Astrocyte (in vitro differentiated cells and primary cell): ENCODE measurements around the gene KCNJ5. TPM values are rescaled to one million over a fixed set of nuclear protein-coding genes. Genes with fewer than 3 reads are reported as not detected.
A peak's percentile ranks its signal among the peaks of the same experiment; 100 is the strongest.

Source experiments
- DNase-seq: peaks from one replicate; pipeline ENCODE4 v3.0.0-alpha.2; 2010; ENCODE audit warnings: low read depth
- FAIRE-seq: peaks from 2 replicates; lab custom pipeline; 2011; peaks lifted over from hg19 to GRCh38; lab: Jason Lieb, UNC
- H2AFZ ChIP-seq: 2 replicates; pipeline ENCODE4 v1.6.0; 2012; ENCODE audit warnings: low read depth, low read length, inconsistent platforms
- H3K27ac ChIP-seq: 2 replicates; pipeline ENCODE4 v1.5.1; 2011; ENCODE audit warnings: low read depth, low read length, inconsistent platforms
- H3K27me3 ChIP-seq: 2 replicates; pipeline ENCODE4 v1.6.0; 2011; ENCODE audit warnings: low read length, inconsistent platforms; ENCODE audit not compliant: insufficient read depth
- H3K36me3 ChIP-seq: 2 replicates; pipeline ENCODE4 v1.5.1; 2011; ENCODE audit warnings: low read length, inconsistent platforms; ENCODE audit not compliant: insufficient read depth
- H3K4me1 ChIP-seq: 2 replicates; pipeline ENCODE4 v1.5.1; 2011; ENCODE audit warnings: low read length, inconsistent platforms; ENCODE audit not compliant: insufficient read depth
- H3K4me2 ChIP-seq: 2 replicates; pipeline ENCODE4 v1.6.0; 2012; ENCODE audit warnings: low read length, inconsistent platforms
- H3K4me3 ChIP-seq: 2 replicates; pipeline ENCODE4 v1.5.1; 2011; ENCODE audit warnings: low read depth, mild to moderate bottlenecking, low read length, inconsistent platforms; ENCODE audit not compliant: insufficient read depth
- H3K79me2 ChIP-seq: 2 replicates; pipeline ENCODE4 v1.6.0; 2012; ENCODE audit warnings: mild to moderate bottlenecking, low read length, inconsistent platforms; ENCODE audit not compliant: insufficient read depth
- H3K9ac ChIP-seq: 2 replicates; pipeline ENCODE4 v1.6.0; 2012; ENCODE audit warnings: mild to moderate bottlenecking, low read length, inconsistent platforms
- H3K9me3 ChIP-seq: 2 replicates; pipeline ENCODE4 v1.5.1; 2012; ENCODE audit warnings: low read depth, mild to moderate bottlenecking, low read length, inconsistent platforms; ENCODE audit not compliant: insufficient read depth
- H4K20me1 ChIP-seq: 2 replicates; pipeline ENCODE4 v1.6.0; 2012; ENCODE audit warnings: low read length, inconsistent platforms; ENCODE audit not compliant: insufficient read depth
- H3K27ac Mint-ChIP-seq: one replicate; pipeline ENCODE4 v1.8.0; 2021; ENCODE audit warnings: mild to moderate bottlenecking, mixed read lengths; ENCODE audit not compliant: unreplicated experiment
- H3K27me3 Mint-ChIP-seq: one replicate; pipeline ENCODE4 v1.8.0; 2021; ENCODE audit warnings: low read depth, mixed read lengths; ENCODE audit not compliant: unreplicated experiment
- H3K36me3 Mint-ChIP-seq: one replicate; pipeline ENCODE4 v1.8.0; 2021; ENCODE audit warnings: low read depth, mixed read lengths; ENCODE audit not compliant: unreplicated experiment
- H3K4me1 Mint-ChIP-seq: one replicate; pipeline ENCODE4 v1.8.0; 2021; ENCODE audit warnings: low read depth, mixed read lengths; ENCODE audit not compliant: unreplicated experiment
- H3K4me3 Mint-ChIP-seq: one replicate; pipeline ENCODE4 v1.8.0; 2021; ENCODE audit warnings: mild to moderate bottlenecking, moderate library complexity, mixed read lengths; ENCODE audit not compliant: unreplicated experiment
- H3K9me3 Mint-ChIP-seq: one replicate; pipeline ENCODE4 v1.8.0; 2021; ENCODE audit warnings: mild to moderate bottlenecking, mixed read lengths; ENCODE audit not compliant: unreplicated experiment
- EZH2 ChIP-seq: IDR thresholded peaks from 2 replicates; pipeline ENCODE4 v1.6.1; 2012; ENCODE audit warnings: mild to moderate bottlenecking, low read length, inconsistent platforms; ENCODE audit not compliant: insufficient read depth
- total RNA-seq: library from RNA; stranded (reverse); gene quantifications from 2 replicates; pipeline ENCODE4 v1.2.1, GENCODE V29; 2021
- TF ChIP-seq, protein P1 (sequence below): IDR thresholded peaks from 2 replicates; pipeline ENCODE4 v1.5.1; 2011; ENCODE audit warnings: low read depth, mild to moderate bottlenecking, inconsistent platforms, low read length, moderate library complexity; ENCODE audit not compliant: insufficient read depth

KCNJ5 gene
- total RNA-seq, 1 donor from 2014 or later, result 1.4 TPM

DNA sequence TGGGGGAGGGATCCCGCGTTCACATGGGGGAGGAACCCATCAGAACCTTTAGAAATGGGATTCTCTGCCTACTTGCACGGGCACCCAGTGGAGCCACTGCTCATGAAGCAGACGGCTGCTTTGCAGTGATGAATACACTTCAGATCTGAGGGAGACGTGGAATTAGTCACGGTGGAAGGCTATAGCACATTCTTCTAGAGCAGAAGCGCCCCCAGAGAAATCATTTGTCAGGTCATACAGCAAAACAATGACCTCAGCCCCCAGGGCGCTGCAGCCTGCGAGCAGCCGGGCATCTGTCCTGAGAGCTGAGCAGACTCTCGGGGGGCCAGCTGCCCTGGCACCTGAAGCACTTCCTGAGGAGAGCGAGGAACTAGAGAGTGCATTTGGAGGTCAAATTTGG lies 38.8 kb downstream of the KCNJ5 start:
- DNase-seq (peak; percentile 77), FAIRE-seq (no peak)
- Histone ChIP-seq H3K27ac (no peak overlapping the region), H3K4me1 (no peaks in the 10 kb centered on the region), H3K79me2 (no peaks in the 10 kb centered on the region), H3K4me3 (no peak overlapping the region), H4K20me1 (no peaks in the 10 kb centered on the region), H3K9ac (no peak overlapping the region), H3K9me3 (no peaks in the 10 kb centered on the region), H3K36me3 (no peaks in the 10 kb centered on the region), H2AFZ (no peak overlapping the region), H3K4me2 (peak overlapping the region; percentile 7), H3K27me3 (peaks cover 11% of the 10 kb centered on the region)
- Mint-ChIP-seq H3K4me3 (no peak overlapping the region), H3K27ac (no peak overlapping the region), H3K9me3 (peaks cover 2% of the 10 kb centered on the region), H3K36me3 (peaks cover 2% of the 10 kb centered on the region), H3K4me1 (peaks cover 21% of the 10 kb centered on the region), H3K27me3 (peaks cover 24% of the 10 kb centered on the region)
- TF ChIP-seq EZH2, result no peak
- TF ChIP-seq, protein P1, sequence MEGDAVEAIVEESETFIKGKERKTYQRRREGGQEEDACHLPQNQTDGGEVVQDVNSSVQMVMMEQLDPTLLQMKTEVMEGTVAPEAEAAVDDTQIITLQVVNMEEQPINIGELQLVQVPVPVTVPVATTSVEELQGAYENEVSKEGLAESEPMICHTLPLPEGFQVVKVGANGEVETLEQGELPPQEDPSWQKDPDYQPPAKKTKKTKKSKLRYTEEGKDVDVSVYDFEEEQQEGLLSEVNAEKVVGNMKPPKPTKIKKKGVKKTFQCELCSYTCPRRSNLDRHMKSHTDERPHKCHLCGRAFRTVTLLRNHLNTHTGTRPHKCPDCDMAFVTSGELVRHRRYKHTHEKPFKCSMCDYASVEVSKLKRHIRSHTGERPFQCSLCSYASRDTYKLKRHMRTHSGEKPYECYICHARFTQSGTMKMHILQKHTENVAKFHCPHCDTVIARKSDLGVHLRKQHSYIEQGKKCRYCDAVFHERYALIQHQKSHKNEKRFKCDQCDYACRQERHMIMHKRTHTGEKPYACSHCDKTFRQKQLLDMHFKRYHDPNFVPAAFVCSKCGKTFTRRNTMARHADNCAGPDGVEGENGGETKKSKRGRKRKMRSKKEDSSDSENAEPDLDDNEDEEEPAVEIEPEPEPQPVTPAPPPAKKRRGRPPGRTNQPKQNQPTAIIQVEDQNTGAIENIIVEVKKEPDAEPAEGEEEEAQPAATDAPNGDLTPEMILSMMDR, result no peak

DNA sequence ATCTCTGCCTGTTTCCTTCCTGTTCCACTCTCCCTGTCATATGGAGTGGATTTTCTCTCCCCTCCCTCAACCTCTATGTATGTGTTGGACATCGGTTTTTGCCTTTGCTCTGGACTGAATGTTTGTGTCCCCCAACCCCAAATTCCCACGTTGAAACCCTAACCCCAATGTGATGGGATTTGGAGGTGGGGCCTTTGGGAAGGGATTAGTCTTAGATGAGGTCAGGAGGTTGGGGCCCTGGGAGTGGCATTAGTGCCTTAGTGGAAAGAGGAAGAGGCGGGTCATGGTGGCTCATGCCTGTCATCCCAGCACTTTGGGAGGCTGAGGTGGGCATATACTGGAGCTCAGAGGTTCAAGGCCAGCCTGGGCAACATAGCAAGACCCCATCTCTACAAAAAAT lies 39.9 kb downstream of the KCNJ5 start:
- H3K27ac ChIP-seq, result no peak overlapping the region
- H3K79me2 ChIP-seq, result no peaks in the 10 kb centered on the region
- no peaks in the 10 kb centered on the region for H4K20me1 ChIP-seq
- no peak overlapping the region for H3K4me3 Mint-ChIP-seq
- no peak overlapping the region for H2AFZ ChIP-seq
- TF ChIP-seq EZH2, result no peak
- TF ChIP-seq, protein P1, result no peak
- no peaks in the 10 kb centered on the region for H3K4me1 ChIP-seq
- peaks cover 21% of the 10 kb centered on the region for H3K4me1 Mint-ChIP-seq
- peaks cover 18% of the 10 kb centered on the region for H3K27me3 Mint-ChIP-seq
- no peak overlapping the region for H3K4me2 ChIP-seq
- peaks cover 2% of the 10 kb centered on the region for H3K9me3 Mint-ChIP-seq
- H3K9ac ChIP-seq, result no peak overlapping the region
- no peaks in the 10 kb centered on the region for H3K9me3 ChIP-seq
- H3K36me3 ChIP-seq, result no peaks in the 10 kb centered on the region
- no peak overlapping the region for H3K4me3 ChIP-seq
- no peak overlapping the region for H3K27ac Mint-ChIP-seq
- DNase-seq, result no peak
- H3K36me3 Mint-ChIP-seq, result peaks cover 2% of the 10 kb centered on the region
- peaks cover 9% of the 10 kb centered on the region for H3K27me3 ChIP-seq
- FAIRE-seq, result no peak

DNA sequence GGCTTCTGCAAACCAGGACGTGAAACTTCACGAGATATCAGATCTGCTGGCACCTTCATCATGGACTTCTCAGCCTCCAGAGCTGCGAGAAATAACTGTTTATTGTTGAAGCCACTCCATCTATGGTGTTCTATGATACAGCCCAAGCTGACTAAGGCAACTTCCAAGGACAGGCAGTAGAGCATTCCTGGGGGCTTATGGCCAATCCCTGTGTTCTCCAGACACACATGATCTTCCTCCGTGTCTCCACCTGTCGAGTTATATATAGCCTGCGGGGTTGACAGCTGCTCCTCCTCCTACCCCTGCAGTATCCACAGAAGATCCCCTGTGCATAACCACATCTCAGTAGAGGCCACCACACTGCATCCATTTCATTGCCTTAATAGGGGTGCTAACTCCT lies 40.5 kb downstream of the KCNJ5 start:
- H3K27me3 ChIP-seq, result peaks cover 6% of the 10 kb centered on the region
- H3K4me1 ChIP-seq, result no peaks in the 10 kb centered on the region
- no peak overlapping the region for H3K4me2 ChIP-seq
- no peaks in the 10 kb centered on the region for H3K79me2 ChIP-seq
- peaks cover 23% of the 10 kb centered on the region for H3K4me1 Mint-ChIP-seq
- H3K9me3 ChIP-seq, result no peaks in the 10 kb centered on the region
- no peaks in the 10 kb centered on the region for H3K36me3 Mint-ChIP-seq
- peaks cover 18% of the 10 kb centered on the region for H3K27me3 Mint-ChIP-seq
- peaks cover 2% of the 10 kb centered on the region for H3K9me3 Mint-ChIP-seq
- H4K20me1 ChIP-seq, result no peaks in the 10 kb centered on the region
- no peak for FAIRE-seq
- TF ChIP-seq, protein P1, result no peak
- TF ChIP-seq EZH2, result no peak
- H3K4me3 Mint-ChIP-seq, result no peak overlapping the region
- H3K9ac ChIP-seq, result no peak overlapping the region
- H3K4me3 ChIP-seq, result no peak overlapping the region
- H3K36me3 ChIP-seq, result no peaks in the 10 kb centered on the region
- H3K27ac Mint-ChIP-seq, result no peak overlapping the region
- H3K27ac ChIP-seq, result no peak overlapping the region
- no peak for DNase-seq
- H2AFZ ChIP-seq, result no peak overlapping the region
